Fibroblast of lung (primary cell): Measurements from ENCODE around the gene ZFHX2. TPM values are rescaled to one million over a fixed set of nuclear protein-coding genes. Genes with fewer than 3 reads are reported as not detected.

Experiments used
- DNase-seq, 2 donors: peaks; one replicate each; pipeline versions ENCODE4 v3.0.0 to v3.0.0-alpha.2; 2010; ENCODE audit warnings: low read depth in 2 of 2
- H2AFZ ChIP-seq: 2 replicates; pipeline ENCODE4 v1.5.1; 2012; ENCODE audit warnings: low read length, control low read depth, inconsistent platforms
- H3K27ac ChIP-seq: 2 replicates; pipeline ENCODE4 v1.5.1; 2011; ENCODE audit warnings: low read length, control low read depth; ENCODE audit not compliant: insufficient read depth
- H3K27me3 ChIP-seq: 2 replicates; pipeline ENCODE4 v1.5.1; 2011; ENCODE audit warnings: mild to moderate bottlenecking, low read length; ENCODE audit not compliant: control insufficient read depth, insufficient read depth
- H3K36me3 ChIP-seq: 2 replicates; pipeline ENCODE4 v1.5.1; 2011; ENCODE audit warnings: low read length; ENCODE audit not compliant: control insufficient read depth, insufficient read depth
- H3K4me1 ChIP-seq: 2 replicates; pipeline ENCODE4 v1.5.1; 2011; ENCODE audit warnings: low read length; ENCODE audit not compliant: control insufficient read depth, insufficient read depth; ENCODE audit errors: extremely low read depth
- H3K4me2 ChIP-seq: 2 replicates; pipeline ENCODE4 v1.5.1; 2011; ENCODE audit warnings: low read length, control low read depth; ENCODE audit not compliant: insufficient read depth; ENCODE audit errors: extremely low read depth
- H3K4me3 ChIP-seq, 4 experiments: fragments of 200-600 bp in 1 of 4; sonication (generic) in 1 of 4; replicated peaks in 1 of 4; 2 replicates each; pipeline ENCODE4 v1.5.1; 2011 to 2016; ENCODE audit warnings: low read length in 4 of 4, low read depth in 3 of 4, mild to moderate bottlenecking in 3 of 4, control low read depth in 2 of 4, inconsistent platforms in 1 of 4, mixed read lengths in 1 of 4; ENCODE audit not compliant: insufficient read depth in 1 of 4; ENCODE audit errors: control extremely low read depth in 1 of 4
- H3K79me2 ChIP-seq: 2 replicates; pipeline ENCODE4 v1.5.1; 2012; ENCODE audit warnings: mild to moderate bottlenecking, low read length, inconsistent platforms; ENCODE audit not compliant: control insufficient read depth, insufficient read depth
- H3K9ac ChIP-seq: 2 replicates; pipeline ENCODE4 v1.5.1; 2011; ENCODE audit warnings: mild to moderate bottlenecking, low read length, control low read depth; ENCODE audit not compliant: insufficient read depth
- H3K9me3 ChIP-seq: 2 replicates; pipeline ENCODE4 v1.5.1; 2012; ENCODE audit warnings: low read depth, low read length; ENCODE audit not compliant: control insufficient read depth, insufficient read depth
- H4K20me1 ChIP-seq: 2 replicates; pipeline ENCODE4 v1.5.1; 2011; ENCODE audit warnings: low read length; ENCODE audit not compliant: control insufficient read depth, insufficient read depth; ENCODE audit errors: extremely low read depth
- EZH2 ChIP-seq: IDR thresholded peaks from 2 replicates; pipeline ENCODE4 v1.5.1; 2012; ENCODE audit warnings: low read length, control low read depth, mild to moderate bottlenecking; ENCODE audit errors: missing control alignments
- polyA plus RNA-seq, 2 donors: library from polyadenylated mRNA; depleted of rRNA in 1 of 2; stranded (reverse) in 1 of 2; unstranded in 1 of 2; fragments of >200 nt; gene quantifications; 2 replicates each; pipeline ENCODE4 v1.2.1, GENCODE V29; 2011 to 2012; ENCODE audit warnings: missing spikeins in 1 of 2
- total RNA-seq: library from RNA; depleted of rRNA; stranded (reverse); fragments of >200 nt; gene quantifications from 2 replicates; pipeline ENCODE4 v1.2.1, GENCODE V29; 2014
- TF ChIP-seq, protein P1 (sequence below), 2 donors: IDR thresholded peaks in 1 of 2; conservative IDR thresholded peaks in 1 of 2; 1 replicate in 1 of 2; 2 replicates in 1 of 2; pipeline ENCODE4 v1.5.1; 2011 to 2012; ENCODE audit warnings: low read length in 2 of 2, control low read depth in 1 of 2, inconsistent platforms in 1 of 2, low read depth in 1 of 2, mild to moderate bottlenecking in 1 of 2

ZFHX2 gene
- total and polyA plus RNA-seq, 2 donors (not counting 1 experiment from before 2014, with no cell fraction given): 0.33 TPM; not detected in 1

DNA sequence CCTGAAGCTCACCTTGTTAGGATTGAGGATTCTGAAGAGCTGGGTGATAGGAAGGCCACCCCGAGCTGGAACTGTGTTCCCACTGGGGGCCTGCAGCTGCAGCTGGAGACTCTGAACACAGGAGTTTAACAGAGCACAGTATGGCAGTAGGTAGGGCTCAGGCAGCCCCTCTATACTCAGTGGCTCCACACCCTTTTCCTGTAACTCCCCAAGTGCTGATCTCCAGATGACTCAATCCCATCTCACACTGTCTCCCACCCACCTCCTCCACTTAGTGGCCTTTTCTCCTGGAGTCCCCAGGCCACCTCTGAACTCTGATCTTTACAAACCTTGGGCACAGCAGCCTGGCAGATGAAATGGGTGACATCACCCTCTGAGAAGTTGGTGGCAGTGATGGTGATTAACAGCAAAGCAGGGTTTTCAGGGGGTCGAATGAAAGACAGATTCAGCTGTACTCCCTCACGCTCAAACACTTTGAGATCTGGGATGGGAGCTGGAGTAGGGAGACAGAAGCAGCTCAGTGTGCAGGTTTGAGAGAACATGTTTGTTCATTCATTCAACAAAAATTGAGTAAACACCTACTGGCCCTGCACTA lies 8.5 kb upstream of the ZFHX2 start:
- no peak overlapping the region for H3K9ac ChIP-seq
- peaks cover 3% of the 10 kb centered on the region for H3K4me1 ChIP-seq

DNA sequence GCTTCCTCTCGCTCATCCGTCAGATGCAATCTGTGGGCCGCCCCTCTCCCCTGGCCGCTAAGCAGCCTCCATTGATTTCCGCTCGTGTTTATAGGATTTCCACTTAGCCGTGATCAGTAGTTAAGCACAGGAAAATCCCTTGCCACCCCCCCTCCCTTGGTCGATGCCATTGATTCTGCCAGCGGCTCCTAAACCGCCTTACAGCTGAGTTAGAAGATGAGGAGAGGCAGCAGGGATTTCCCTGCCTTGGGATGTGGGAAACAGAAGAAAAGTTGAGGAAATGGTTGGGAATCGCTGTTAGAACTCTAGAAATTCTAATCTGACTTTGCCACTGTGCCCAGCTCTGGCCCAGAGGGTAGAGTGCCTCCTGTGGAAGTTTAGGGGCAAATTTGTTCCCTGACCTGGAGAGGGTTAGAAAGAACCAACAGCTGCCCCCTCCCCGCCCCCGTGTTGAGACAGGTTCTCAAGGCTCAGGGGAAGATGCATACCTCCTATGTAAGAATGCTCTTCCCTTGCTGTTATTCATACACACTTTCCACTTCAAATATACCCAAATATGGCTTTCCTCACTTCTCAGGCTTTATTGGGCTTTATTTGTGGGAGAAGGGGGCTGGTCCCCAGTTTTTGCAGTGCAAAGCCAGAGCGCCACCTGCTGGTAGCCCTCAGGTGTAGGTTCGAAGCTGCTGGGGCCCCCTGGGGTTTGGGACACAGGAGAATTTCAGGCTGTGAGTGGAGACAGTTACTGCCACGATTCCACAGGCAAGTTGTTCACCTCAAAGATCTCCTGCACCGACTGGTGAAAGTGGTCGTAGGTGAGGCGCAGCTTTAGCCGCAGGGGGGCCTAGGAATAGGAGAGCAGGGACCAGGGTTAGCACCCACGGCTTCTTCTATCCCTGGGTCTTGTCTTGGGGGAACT lies 7.7 kb upstream of the ZFHX2 start:
- H3K79me2 ChIP-seq: peaks cover 7% of the 10 kb centered on the region
- H3K27me3 ChIP-seq: no peaks in the 10 kb centered on the region
- no peak overlapping the region for H2AFZ ChIP-seq
- H4K20me1 ChIP-seq: no peaks in the 10 kb centered on the region
- H3K9ac ChIP-seq: no peak overlapping the region
- no peak overlapping the region for H3K27ac ChIP-seq
- H3K4me2 ChIP-seq: no peak overlapping the region
- peaks cover 4% of the 10 kb centered on the region for H3K4me1 ChIP-seq
- DNase-seq: peak; percentile 40 to 59
- no peaks in the 10 kb centered on the region for H3K9me3 ChIP-seq
- no peaks in the 10 kb centered on the region for H3K36me3 ChIP-seq
- TF ChIP-seq EZH2: no peak
- TF ChIP-seq, protein P1, sequence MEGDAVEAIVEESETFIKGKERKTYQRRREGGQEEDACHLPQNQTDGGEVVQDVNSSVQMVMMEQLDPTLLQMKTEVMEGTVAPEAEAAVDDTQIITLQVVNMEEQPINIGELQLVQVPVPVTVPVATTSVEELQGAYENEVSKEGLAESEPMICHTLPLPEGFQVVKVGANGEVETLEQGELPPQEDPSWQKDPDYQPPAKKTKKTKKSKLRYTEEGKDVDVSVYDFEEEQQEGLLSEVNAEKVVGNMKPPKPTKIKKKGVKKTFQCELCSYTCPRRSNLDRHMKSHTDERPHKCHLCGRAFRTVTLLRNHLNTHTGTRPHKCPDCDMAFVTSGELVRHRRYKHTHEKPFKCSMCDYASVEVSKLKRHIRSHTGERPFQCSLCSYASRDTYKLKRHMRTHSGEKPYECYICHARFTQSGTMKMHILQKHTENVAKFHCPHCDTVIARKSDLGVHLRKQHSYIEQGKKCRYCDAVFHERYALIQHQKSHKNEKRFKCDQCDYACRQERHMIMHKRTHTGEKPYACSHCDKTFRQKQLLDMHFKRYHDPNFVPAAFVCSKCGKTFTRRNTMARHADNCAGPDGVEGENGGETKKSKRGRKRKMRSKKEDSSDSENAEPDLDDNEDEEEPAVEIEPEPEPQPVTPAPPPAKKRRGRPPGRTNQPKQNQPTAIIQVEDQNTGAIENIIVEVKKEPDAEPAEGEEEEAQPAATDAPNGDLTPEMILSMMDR (conservative IDR thresholded peaks at IDR 0.05 in 1 of 2, IDR thresholded peaks at IDR 0.05 in 1 of 2; ENCODE audit: low read depth in 1 of 2, low read length in 2 of 2): peak; percentile 88 to 93
- H3K4me3 ChIP-seq: no peak overlapping the region

More for the DNA sequence above, 8.5 kb upstream of the ZFHX2 start:
- H3K27ac ChIP-seq: no peak overlapping the region
- no peak overlapping the region for H3K4me3 ChIP-seq
- H3K27me3 ChIP-seq: no peaks in the 10 kb centered on the region
- no peak for TF ChIP-seq EZH2
- TF ChIP-seq, protein P1 (conservative IDR thresholded peaks at IDR 0.05 in 1 of 2, IDR thresholded peaks at IDR 0.05 in 1 of 2; ENCODE audit: low read depth in 1 of 2, low read length in 2 of 2): no peak
- no peak overlapping the region for H3K4me2 ChIP-seq
- H3K36me3 ChIP-seq: no peaks in the 10 kb centered on the region
- H3K79me2 ChIP-seq: peaks cover 7% of the 10 kb centered on the region
- no peak overlapping the region for H2AFZ ChIP-seq
- no peaks in the 10 kb centered on the region for H4K20me1 ChIP-seq
- no peak for DNase-seq
- H3K9me3 ChIP-seq: no peaks in the 10 kb centered on the region

DNA sequence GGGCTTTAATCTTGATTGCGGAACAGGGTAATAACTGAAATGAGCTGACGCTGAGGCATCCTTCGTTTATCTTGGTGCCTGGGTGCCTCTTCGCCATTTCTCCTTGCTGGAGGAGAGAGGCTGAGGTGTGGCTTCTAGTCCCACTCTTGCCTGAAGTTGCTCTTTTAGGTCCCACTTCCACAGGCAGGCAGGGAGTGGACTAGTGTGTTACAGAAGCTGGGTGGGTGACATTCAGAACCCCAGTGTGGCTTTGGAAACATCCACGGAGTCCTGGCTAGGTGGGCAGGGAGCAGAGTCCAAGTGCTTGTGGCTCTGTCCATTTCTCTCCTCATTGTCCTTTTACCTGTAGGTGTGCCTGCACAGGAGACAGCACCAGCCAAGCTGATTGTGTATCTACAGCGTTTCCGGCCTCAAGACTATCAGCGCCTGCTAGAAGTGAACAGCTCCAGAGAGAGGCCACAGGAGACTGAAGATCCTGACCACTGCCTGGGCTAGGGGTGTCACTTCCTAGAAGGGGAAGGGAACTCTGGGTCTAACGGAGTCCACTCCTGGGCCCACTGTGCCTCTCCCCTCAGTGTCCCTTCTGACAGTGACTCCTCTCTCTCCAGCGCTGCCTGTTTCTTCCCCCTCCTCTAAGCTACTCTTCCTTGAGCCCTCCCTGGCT lies 6.9 kb upstream of the ZFHX2 start:
- Histone ChIP-seq H3K79me2 (peaks cover 7% of the 10 kb centered on the region), H3K9me3 (no peaks in the 10 kb centered on the region), H3K27me3 (no peaks in the 10 kb centered on the region), H3K4me1 (peaks cover 4% of the 10 kb centered on the region), H4K20me1 (no peaks in the 10 kb centered on the region), H3K36me3 (no peaks in the 10 kb centered on the region), H3K4me2 (no peak overlapping the region), H3K27ac (no peak overlapping the region), H2AFZ (no peak overlapping the region), H3K9ac (no peak overlapping the region), H3K4me3 (no peak overlapping the region)
- DNase-seq: no peak
- TF ChIP-seq, protein P1 (conservative IDR thresholded peaks at IDR 0.05 in 1 of 2, IDR thresholded peaks at IDR 0.05 in 1 of 2; ENCODE audit: low read depth in 1 of 2, low read length in 2 of 2): no peak
- TF ChIP-seq EZH2: no peak
